NCI-H1930 (cell line): Measurements from ENCODE around the gene SGMS1.
"Not testable (repeated sequence)": the region's sequence is repeated elsewhere in the genome, so short reads cannot be mapped to it uniquely, and the experiment has no call there.

Source experiments
- DNase-seq, 2 experiments: peaks; one replicate each; lab custom pipeline; 2025; lab: John Stamatoyannopoulos, UW

The SGMS1 gene

DNA sequence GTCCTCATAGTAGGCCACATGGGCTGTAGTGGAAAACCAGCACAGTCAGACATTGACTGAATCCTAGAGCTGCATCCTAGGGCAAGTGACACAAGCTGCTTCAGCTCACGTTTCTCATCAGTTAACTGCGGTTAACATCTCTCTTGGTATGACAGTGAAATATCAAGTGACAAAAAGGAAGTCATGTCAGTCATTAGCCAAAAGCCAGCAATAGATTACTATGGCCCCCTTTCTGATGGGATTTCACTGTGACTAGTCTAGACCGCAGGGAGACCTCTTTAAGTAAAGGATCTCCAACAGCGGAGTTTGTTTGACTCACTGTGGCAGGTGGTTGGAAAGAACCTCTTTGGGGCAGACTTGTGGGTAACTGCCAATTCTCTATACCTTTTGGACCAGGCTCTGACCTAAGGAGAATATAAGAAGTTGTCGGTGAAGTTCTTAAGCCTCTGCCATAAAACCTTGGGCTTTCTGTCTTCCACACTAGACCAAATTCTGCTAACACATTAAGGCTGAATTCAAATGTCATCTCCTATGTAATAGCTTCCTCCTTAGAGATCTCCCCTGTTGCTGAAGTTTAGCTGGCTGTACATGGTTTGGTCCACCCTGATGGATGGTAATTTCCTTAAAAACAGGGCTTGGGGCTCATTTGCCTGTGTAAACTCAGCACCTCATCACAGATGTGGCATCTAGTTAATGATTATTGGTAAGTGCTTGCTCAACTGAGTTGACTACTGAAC is 115.3 kb downstream of the SGMS1 start:
- no peak for DNase-seq

DNA sequence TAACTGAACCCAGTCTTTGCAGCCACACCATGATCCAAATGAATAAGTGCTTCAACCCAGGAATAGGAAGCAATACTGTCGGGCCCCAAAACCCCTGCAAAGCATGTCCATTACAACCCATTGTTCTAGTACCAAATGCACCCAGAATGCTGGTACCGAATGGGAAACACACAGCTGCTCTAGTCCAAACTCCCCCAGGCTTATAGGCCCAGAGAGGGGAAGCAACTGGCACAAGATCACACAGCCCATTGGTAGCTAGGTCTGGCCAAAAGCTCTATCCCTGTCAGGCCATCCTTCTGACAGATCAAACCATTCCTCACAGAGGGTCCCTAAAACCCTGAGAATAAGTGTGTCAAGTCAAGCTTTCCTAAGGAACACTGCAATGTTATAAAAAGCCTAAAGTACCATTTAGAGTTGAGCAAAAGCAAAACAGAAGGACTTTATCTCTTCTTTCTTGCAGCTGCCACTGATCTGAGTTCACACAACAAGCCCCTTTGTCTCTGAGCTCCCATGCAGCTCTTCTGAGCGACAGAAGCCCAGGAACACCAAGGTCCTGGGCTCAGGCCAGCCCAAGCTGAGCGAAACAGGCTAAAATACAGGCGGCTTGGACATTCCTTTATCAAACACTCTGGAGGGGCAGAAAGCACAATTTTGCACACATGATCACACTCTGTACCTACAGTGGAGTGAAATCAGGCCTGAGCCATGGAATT is 116.7 kb downstream of the SGMS1 start:
- no peak for DNase-seq

DNA sequence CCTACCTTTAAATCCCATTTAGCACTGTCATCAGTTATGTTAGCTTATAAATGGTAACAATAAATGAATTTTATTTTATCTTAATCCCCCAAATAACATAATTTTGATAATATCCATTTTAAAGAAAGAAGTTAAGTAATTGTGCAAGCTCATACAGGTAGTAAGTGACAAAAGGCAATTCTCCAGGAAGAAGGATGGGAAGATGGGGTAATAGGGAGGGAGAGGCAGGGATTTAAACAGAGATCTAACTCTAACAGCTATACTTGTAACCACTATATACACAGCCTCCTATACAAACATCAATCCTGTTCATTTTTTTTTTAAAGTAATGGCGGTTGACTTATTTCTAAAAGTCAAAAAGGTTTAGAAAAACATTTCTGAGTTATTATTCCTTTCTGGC is 119.4 kb downstream of the SGMS1 start:
- DNase-seq = no peak

DNA sequence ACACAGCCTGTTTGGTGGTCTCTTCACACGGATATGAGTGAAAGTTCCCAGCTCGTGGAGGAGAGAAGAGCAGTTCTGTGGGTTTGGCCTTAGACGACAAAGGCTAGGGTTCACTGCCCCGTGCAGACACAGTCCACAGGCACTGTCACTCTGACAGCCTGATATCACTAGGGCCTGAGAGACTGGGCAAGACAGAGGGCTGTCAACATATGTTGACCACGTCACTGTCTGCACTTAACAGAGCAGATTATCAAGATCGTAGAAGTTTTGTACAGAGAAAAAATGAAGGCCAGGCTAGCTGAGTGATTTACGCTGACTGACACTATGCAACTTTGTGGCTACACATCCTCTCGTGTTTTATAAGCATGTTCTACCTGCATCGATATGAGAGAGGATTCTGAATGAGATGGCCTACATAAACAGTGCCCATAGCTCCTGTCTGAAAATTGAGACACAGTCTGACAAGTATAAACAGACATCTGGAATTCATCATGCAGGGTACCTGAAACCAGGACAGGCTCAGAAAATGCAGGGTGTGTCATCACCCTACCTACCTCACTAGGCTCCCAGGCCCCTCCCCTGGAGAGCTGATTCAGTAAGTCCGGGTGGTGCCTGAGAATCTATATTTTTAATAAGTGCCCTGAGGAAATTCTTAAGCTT is 120.0 kb downstream of the SGMS1 start:
- no peak for DNase-seq

DNA sequence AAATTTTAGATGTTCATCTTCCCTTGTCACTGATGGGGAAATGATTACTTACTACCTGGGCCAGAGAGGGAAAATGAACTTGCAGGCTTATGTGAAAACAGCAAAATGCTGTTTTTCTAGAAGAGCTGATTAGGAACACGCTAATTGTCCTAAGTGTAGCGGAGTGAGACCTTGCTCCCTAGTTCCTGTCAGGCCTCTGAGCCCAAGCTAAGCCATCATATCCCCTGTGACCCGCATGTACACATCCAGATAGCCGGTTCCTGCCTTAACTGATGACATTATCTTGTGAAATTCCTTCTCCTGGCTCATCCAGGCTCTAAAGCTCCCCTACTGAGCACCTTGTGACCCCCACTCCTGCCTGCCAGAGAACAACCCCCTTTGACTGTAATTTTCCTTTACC is 120.6 kb downstream of the SGMS1 start:
- not testable (repeated sequence) for DNase-seq

DNA sequence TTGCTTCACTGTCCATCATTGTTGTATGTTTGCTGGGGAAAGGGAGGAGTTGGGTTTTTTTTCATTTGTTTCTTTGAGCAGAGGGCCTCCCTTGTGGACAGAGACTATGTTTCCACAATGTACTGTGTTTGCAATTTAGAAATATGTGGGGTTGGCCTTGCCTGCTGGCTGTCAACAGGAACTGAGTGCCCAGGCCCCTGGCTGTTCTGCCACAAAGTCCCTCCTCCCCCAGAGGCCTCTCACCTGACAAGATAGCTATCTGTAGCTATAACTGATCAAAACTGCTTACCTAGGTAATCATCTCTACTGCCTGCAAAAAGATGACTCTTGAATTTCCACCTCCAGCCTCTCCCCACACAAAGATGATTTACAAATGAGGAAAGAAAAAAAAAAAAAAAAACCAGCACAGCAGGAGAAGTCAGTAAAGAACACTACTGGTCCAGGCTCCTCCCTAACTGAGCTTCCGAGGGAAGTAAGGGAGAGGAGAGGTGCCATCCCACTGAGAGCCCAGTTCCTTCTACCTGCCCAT is 121.8 kb downstream of the SGMS1 start:
- DNase-seq = no peak

DNA sequence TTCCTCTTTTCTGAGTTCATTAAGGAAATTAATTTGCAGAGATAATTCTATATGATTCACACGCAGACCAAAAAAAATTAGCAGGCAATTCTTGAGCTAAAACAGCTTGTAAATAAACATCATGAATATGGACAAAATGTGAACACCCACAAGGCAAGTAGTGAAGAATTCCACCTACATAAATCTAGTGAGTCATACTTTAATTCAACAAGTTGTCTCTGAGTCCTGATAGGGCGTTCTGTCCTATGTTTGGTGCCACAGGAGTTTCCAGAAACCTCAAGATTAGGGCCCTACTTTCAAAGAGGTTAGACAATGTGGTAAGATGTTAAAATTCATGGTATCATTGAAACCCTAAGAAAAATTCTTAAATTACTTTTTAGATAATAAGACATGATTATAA is 122.3 kb downstream of the SGMS1 start:
- no peak for DNase-seq

DNA sequence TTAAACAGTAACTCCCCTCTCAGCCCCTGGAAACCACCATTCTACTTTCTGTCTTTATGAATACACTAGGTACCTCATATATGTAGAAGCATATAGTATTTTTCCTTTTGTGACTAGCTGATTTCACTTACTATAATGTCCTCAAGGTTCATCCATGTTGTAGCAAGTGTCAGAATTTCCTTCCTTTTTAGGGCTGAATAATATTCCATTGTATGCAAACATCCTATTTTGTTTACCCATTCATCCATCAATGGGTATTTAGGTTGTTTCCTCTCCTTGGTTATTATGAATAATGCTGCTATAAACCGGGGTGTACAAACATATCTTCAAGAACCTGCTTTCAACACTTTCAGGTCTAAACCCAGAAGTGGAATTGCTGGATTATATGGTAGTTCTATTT is 125.3 kb downstream of the SGMS1 start:
- no peak for DNase-seq

DNA sequence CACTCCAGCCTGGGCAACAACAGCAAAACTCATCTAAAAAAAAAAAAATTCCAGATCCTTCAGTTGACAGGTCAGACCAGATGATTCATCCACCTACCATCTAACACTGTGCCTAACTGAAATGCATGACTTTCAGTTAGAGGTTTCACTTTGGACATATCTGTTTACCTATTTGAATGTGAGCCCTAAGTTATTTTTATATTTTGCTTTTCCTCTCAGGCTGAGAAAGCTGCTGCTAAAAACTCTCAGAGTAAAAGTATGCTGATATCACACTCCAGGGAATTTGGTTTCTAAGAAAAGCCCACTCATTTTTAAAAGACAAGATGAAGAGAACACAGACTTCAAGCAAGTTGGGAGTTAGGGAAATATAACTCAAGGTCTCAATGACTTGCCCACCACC is 126.0 kb downstream of the SGMS1 start:
- DNase-seq = no peak

DNA sequence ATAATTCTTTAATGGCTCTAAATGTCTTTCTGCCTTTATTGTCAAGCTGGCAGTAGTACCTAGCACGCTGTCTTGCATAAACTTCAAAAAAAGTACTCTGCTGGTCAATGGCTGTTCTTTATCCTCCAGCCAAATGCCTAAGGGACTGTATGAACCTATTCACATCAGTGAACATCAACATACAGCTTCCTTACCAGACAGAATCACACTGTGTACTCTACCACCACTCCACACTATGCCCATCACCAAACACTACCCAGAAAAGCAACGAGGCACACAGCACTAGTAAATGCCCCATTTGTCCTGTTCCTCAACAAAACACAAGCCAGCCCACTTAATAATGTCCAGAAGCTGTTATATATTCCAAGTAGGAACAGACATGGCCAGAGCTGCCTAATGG is 127.5 kb downstream of the SGMS1 start:
- no peak for DNase-seq

DNA sequence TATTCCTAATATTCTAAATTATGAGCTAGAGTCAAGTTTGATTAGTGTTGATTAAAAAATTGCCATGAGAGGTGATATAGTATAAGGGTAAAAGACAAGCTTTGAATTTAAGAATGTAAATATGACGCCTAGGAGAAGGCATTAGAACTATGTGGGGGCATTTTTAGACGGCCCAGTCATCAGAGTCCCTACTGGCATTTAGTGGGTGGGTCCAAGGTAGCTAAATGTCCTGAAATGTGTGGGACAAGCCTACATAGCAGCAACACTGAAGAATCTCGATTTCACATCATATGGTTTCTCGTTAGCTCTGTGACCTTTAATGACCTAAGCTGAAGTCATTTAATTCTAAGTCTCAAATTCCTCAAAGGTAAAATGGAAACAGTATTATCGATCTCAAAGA is 133.5 kb downstream of the SGMS1 start:
- no peak for DNase-seq

DNA sequence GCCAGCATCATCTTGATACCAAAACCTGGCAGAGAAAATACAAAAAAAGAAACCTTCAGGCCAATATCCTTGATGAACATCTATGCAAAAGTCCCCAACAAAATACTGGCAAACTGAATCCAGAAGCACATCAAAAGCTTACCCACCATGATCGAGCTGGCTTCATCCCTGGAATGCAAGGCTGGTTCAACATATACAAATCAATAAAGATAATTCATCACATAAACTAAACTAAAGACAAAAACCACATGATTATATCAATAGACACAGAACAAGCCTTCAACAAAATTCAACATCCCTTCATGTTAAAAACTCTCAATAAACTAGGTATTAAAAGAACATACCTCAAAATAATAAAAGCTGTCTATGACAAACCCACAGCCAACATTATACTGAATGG is 139.2 kb downstream of the SGMS1 start:
- DNase-seq = not testable (repeated sequence)

DNA sequence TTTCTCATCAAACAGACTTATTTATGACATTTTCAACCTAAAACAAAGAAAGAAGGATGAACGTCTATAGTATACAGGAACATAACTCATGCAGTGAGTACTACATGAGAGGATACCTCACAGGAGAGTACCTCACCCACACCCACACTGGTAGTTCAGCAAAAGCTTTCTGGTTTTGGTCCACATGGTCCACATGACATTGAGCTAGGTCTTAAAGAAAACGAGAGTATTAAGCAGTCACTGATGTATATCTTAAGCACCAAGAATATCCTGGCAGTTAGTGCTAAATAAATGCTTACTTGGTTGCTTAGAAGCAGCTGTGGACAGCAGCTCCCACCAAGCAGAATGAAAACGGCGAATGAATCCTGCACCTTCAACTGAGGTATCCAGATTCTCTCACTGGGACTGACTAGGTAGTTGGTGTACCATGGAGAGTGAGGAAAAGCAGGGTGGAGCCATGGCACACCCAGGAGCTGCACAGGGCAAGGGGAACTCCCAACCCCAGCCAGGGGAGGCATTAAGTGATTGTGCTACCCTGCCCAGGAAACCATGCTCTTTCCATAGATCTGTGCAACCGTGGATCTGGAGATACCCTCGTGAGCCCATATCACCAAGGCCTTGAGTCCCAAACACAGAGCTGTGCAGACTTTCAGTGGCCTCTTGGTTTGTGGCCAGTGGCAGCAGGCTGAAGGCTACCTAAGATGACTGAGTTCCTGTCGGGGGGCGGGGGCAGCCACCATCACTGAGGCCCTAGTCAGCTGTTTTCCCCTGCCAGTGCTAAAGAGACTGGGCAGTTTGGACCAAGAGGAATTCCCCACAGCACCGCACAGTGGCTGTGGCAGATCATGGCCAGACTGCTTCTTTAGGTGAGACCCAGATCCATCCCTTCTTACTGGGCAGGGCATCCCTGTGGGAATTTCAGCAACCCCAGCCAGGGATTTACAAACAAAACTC is 143.4 kb downstream of the SGMS1 start:
- no peak for DNase-seq

DNA sequence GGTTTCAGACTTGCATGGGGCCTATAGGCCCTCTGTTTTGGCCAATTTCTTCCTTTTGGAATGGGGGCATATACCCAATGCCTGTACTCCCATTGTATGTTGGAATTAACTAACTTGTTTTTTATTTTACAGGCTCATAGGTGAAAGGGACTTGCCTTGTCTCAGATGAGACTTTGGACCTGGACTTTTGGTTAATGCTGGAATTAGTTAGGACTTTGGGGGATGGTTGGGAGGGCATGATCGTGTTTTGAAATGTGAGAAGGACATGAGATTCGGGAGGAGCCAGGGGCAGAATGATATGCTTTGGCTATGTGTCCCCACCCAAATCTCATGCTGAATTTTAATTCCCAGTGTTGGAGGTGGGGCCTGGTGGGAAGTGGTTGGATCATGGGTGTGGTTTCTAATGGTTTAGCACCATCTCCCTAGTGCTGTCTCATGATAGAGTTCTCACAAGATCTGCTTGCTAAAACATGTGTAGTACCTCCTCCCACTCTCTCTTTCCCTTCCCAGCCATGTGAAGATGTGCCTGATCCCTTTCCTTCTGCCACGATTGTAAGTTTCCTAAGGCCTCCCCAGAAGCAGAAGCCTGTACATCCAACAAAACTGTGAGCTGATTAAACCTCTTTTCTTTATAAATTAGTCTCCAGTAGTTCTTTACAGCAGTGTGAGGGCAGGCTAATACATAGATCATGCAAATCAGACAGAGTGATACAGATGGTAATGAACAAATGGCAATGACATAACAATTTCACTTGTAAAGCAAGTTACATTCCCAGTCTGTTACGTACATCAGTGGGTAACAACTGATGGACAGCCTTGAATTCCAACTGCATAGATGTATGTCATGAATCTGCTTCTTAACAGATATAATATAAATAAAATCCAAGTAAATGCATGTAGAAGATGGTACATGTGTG is 146.2 kb downstream of the SGMS1 start:
- no peak for DNase-seq

DNA sequence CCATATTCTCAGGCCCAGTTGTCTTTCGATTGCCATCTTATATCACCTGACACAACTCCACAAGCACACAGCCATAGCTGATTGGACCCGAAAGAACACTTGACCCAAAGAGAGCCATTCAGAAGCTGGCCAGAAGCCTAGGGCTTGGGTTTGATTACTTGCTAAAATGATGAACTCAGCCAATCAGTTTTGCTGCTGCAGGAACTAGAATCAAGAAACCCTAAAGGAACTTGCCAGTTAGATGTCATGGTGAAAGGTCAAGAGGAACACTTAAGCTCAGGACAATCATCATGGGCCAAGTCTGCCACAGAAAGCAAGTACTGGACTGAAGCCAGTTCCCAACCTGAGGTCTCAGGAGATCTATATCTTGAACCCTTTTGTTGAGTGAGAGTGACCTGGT is 150.0 kb downstream of the SGMS1 start:
- DNase-seq = no peak

DNA sequence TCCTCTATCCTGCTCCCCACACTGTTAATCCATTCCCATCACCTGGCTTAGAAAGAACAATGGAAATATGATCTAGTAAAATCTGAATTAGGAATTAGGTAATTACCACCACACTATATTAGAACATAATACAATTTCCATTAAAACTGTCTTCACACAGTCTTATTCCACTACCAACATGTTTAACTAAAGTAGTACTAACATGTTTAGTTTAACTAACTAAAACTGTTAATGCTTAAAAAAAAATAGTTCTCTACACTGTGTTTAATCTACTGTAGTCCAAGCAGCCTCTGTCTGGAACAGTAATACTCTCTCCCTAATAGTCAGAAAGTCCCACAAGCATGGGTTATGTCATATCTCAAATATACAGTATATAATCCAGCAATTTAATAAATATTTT is 150.8 kb downstream of the SGMS1 start:
- no peak for DNase-seq

DNA sequence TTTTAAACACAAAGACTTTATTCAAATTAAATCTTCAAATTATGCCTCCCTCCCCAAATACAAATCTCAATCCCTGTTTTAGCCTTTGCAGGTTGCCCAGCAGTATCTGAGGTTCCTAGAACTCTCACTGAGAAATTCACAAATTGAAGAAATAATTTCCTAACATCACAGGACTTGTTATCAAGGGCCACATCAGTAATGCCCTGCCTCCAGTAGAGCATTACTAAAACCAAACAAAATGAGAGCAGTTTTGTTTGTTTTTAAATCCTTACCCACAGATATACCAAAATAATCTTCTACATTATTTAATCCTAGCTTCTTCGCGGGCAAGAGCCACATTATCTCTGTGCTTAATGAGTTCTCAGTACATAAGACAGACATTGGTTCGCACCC is 152.2 kb downstream of the SGMS1 start:
- DNase-seq = no peak

DNA sequence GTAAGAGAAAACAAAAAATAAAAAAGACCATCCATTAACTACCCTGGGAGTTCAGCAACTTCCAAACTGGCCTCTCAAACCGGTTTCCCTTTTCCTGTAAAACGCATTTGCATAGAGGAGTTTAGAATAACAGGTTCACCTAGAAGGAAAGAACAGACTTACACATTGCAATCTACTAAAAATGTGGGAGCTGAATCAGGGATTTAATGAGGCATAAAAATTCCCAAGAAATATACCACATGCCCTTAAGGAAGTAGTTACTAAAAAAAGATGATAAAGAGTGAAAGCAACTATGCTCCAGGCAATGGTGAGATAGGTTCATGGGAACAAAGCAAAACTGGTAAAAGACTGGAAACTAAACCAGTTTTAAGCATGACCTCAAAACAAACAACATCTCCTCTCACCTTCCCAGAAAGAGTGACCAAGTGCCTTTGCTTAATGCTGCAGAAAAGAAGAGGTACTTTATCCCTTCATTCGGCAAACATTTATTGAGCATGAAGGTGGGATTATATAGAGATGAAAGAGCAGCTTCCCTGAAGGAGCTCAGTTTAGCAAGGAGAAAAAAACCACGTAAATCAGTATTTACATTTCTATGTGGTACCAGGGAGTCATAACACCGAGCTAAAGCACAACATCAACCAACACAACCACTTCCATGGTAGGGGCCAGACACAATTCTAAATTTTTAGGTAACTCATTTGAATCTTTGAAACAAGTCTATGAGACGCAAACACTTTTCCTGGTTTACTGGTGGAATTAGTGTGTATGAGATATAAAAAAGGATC is 152.8 kb downstream of the SGMS1 start:
- DNase-seq = no peak

DNA sequence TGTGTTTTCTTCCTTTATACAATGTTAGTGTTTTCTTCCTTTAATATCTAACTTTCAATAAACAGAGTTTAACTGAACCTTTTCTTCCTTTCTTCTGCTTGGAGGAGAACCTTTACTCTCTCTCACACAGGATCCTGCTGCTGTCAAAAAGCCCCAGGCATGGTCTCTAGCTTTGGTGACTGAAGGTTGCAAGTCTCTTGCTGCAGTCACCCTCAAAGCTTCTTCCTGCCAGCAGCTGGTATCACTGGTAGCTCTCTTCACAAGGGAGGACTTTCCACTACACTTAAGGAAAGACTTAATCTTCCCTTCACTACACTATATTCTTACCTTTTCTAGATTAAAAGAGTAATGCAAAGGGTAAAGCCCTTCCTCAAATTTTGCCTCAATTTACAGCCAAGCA is 153.4 kb downstream of the SGMS1 start:
- DNase-seq = no peak

DNA sequence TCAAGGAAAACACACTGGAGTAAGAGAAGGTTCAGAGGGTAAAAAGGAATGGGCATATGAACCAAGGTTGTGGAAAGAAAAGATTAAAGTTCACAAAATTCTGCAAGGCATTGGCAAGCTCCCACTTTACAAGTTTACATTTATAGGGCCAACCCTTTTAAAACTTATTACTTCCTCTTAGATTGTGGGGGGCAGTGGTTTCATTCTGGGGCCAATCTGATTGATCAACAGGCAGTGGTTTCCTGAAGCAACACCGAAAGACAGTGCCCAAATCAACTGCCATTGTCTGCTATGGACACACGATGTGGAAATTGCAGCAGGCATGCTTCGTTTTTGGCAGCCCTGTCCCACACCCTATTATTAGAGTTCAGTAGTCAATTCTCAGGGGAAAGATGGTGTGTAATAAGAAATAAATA is 154.0 kb downstream of the SGMS1 start:
- no peak for DNase-seq
